Measurements from ENCODE around the gene PIP5K1A.
"Not testable (repeated sequence)": the region's sequence is repeated elsewhere in the genome, so short reads cannot be mapped to it uniquely, and the experiment has no call there.

PIP5K1A gene

GRCh38 chr1:151193856-151194255 lies 4.5 kb upstream of the PIP5K1A start:
- no peak for DNase-seq

DNA sequence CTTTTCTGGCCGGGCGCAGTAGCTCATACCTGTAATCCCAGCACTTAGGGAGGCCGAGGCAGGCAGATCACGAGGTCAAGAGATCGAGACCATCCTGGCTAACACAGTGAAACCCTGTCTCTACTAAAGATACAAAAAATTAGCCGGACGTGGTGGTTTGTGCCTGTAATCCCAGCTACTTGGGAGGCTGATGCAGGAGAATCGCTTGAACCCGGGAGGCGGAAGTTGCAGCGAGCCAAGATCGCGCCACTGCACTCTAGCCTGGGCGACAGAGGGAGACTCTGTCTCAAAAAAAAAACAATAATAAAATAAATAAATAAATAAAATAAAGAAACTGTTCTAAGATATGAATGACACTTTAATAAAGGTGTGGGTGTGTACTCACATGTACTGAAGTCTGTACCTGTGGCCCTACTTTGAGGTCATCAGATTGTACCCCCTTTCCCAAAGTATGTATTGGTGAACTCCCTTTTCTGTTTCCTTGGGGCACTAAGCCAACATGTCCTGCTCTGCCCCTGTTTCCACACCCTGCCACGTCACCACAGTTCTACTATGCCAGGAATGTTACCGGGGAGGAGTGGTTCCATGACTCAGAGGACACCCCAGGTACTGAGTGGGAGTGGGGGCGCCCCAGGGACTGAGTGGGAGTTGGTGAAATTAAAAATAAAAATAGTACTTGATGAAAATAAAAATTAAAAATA lies 3.3 kb upstream of the PIP5K1A start:
- DNase-seq = not testable (repeated sequence)

GRCh38 chr1:151196292-151196800 lies 2.0 kb upstream of the PIP5K1A start:
- DNase-seq = peak; percentile 74

DNA sequence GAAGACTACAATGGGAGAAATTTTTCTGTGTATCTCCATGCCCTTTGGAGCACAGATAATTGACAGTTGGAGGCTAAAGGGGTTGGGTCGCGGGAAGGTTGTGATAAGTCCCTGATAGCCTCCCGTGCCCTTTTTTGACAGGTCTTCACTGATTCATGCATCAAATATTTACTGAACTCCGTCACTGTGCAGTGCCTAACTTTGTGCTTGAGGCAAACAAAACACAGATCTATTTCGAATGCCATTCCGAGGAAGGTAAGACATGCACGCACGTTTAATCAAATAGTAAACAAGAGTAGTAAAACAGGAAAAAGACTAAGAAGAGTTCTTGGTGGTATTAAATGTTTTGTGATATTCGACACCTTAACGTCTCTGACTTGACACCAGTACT lies 494 bp upstream of the PIP5K1A start:
- no peak for DNase-seq

- DNase-seq = peak; percentile 14
Observed at GRCh38 chr1:151199873-151200581, 1.7 kb downstream of the PIP5K1A start.

DNA sequence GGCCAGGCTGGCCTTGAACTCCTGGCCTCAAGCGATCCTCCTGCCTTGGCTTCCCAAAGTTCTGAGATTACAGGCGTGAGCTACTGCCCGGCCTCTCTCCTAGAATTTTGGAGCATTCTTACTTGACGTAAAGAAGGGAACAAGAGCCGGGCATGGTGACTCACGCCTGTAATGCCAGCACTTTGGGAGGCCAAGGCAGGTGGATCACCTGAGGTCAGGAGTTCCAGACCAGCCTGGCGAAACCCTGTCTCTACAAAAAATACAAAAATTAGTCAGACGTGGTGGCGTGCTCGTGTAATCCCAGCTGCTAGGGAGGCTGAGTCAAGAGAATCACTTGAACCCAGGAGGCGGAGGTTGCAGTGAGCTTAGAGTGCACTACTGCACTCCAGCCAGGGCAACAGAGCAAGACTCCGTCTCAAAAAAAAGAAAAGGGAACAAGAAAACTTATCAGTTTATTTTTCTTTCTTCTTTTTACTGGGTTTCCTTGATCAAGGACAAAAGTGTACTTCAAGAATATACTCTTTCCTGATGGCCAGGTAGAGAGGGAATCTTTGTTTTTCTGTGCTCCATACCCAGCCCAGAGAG lies 7.1 kb downstream of the PIP5K1A start:
- DNase-seq = not testable (repeated sequence)

- no peak for DNase-seq
Observed at GRCh38 chr1:151210830-151211229, 12.5 kb downstream of the PIP5K1A start.

DNA sequence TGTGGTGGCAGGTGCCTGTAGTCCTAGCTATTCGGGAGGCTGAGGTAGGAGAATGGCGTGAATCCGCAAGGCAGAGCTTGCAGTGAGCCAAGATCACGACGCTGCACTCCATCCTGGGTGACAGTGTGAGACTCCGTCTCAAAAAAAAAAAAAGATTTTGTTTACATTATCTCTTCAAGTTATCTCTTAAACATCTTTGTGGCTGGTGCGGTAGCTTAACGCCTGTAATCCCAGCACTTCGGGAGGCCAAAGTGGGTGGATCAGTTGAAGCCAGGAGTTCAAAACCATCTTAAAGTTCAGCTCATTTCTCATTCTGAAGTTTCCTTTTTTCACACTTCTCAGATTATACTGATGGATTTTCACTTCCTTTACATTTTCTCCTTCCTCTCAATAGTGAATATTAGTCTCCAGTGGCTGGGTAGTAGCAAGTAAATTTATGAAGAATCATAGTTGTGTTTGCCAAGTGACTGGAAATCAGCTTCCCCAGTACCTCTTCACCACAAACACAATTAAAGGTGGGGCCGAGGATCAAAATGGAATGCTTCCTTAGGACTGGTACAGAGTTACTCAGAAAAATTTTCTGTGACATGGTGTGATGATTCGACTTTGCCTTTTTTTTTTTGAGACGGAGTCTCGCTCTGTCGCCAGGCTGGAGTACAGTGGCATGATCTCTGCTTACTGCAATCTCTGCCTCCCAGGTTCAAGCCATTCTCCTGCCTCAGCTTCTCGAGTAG lies 13.8 kb downstream of the PIP5K1A start:
- DNase-seq = peak; percentile 5

GRCh38 chr1:151213560-151213959 lies 15.2 kb downstream of the PIP5K1A start:
- DNase-seq = no peak

DNA sequence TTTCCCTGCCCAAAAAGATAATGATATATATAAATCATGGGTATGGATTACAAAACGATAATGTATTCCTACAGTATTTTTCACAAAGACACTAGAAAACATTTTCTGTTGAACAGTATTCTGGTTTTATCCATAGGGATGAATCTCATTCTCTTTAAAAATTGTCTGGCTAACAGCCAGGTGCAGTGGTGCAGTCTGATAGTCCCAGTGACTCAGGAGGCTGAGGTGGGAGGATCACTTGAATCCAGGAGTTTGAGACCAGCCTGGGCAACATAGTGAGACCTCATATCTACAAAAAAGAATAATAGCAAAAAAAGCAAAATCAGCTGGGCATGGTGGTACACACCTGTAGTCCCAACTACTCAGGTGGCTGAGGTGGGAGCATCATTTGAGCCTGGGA lies 23.3 kb downstream of the PIP5K1A start:
- DNase-seq = no peak

GRCh38 chr1:151222130-151222529 lies 23.8 kb downstream of the PIP5K1A start:
- no peak for DNase-seq

- DNase-seq = no peak
Observed at GRCh38 chr1:151235235-151235634, 36.9 kb downstream of the PIP5K1A start.

DNA sequence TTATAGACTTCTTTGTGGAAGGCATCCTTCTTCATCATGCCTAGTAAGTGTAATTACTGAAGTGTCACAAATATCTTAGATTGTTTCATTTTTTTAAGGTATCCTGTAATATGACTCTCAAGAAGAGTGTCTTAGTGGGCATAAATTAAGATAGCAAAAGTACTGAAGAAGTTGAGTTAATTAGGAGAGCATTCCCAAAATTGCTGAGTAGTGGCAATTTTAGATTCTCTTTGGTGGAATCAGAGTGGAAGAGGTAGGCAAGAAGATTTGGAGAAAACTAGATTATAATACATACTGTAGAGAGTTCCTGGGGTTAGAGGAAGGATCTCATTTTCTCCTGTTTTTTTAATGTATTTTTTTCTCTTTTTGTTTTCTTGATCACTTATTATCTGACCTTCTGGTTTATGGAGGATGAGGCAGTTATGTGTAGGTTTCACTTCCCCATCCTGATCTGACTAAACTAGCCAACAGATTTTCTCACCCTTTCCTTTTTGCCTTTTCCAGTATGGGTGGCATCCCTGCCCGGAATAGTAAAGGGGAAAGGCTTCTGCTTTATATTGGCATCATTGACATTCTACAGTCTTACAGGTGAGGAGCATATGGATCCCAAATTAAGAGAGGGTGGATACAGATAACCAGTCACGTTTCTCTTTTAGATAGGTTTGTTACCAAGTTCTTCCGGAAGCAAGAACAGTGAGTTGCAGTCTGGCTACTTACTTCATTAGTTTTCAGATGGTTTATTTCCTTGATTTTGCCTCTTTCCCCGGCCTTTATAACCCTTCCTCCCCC lies 39.5 kb downstream of the PIP5K1A start:
- no peak for DNase-seq

GRCh38 chr1:151238467-151238739 lies 40.1 kb downstream of the PIP5K1A start:
- no peak for DNase-seq

DNA sequence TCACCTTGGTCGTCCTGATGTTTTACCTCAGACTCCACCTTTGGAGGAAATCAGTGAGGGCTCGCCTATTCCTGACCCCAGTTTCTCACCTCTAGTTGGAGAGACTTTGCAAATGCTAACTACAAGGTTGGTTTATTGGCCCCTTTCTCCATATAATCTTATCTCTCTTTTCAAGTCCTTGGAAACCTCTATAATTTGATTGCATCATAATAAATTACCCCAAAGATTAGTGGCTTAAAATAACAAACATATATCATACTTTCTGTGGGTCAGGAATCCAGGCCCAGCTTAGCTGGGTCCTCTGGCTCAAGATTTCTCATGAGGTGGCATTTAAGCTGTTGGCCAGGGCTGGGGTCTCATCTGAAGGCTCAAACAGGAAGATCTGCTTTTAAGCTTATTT lies 44.1 kb downstream of the PIP5K1A start:
- DNase-seq = no peak

DNA sequence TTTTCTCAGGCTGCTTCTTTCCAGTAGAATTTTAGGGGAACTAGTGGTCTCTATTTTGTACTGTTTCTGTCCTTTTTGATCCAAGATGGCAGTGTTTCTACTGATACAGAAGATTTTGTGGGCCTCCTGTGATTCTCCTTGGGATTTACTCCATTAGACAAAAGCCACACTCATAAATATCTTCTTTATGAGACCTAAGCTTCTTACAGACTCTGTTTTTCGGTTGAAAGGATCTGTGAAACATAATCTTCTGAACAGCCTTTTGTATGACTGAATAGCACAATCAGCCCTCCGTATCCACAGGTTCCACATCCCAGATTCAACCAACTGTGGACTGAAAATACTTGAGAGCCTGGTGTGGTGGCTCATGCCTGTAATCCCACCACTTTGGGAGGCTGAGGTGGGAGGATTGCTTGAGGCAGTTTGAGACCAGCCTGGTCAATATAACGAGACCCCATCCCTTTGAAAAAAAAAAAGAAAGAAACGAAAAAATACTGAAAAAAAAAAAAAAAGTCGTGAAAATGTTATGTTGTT lies 45.4 kb downstream of the PIP5K1A start:
- DNase-seq = no peak

- no peak for DNase-seq
Observed at GRCh38 chr1:151246786-151247185, 48.4 kb downstream of the PIP5K1A start.

DNA sequence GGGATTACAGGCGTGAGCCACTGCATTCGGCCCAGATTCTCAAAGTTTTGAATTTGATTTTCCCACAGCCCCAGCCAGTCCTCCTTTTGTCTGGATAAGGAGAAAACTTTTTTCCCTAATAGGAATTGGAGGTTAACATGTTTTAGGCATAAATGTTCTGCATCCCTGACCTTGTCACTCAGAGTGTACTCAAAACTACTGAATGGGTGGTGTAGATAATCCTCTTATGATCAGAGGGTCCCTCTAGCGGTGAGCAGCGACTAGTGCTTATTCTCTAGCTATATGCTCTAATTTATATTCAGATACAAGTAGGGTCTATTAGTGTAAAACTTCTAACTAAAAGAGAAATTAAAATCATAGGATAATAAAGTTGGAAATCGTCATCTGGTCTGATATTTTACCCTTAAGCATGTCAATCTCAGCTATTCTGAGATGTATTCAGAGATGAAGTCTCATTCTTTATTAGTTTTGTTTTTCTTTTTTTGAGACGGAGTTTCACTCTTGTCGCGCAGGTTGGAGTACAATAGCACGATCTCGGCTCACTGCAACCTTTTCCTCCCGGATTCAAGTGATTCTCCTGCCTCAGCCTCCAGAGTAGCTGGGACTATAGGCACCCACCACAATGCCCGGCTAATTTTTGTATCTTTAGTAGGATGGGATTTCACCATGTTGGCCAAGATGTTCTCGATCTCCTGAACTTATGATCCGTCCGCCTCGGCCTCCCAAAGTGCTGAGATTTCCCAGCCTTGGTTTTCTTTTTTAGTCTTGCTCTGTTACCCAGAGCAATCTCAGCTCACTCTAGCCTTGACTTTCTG lies 53.5 kb downstream of the PIP5K1A start:
- DNase-seq = peak; percentile 81

DNA sequence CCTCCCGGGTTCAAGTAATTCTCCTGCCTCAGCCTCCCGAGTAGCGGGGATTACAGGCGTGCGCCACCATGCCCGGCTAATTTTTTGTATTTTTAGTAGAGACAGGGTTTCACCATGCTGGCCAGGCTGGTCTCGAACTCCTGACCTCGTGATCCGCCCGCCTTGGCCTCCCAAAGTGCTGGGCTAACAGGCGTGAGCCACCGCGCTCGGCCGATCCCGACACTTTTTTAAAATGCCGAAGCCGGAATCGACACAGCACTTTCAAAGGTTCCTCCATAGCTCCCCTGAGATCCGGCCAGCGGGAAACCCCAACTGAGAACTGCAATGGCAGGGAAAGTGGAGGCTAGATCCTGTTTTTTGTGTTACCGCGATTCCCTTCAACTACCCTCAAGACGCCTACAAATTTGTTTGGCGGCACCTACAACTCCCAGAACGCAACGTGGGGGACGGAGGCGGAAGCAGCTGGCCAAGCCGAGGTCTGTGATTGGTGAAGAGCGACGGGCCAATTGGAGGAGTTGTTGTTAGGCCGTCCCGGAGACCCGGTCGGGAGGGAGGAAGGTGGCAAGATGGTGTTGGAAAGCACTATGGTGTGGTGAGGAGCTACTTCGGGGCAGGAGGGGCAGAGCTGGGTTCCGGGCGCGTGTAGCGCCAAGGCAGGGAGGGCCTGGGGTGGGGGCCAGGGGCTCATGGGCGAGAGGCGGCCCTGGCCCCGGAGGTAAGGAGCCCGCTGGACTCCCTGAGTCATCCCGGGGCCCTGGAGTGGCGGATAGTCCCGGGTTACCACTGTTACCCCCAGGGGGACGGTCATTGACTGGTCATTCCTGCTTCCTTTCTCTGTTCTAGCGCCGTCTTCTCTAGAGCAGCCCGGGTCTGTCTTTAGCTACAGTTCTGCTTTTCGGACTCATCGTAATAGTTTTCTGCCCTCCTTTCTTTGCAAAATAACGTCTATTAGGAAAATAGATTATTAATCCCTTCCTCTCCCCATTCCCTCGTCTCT lies 56.2 kb downstream of the PIP5K1A start, which contains the start of gene PSMD4:
TSS of gene PSMD4 (plus strand) at position 518 of the 997 bp plus-strand sequence. CDS start at position 567, 49 bp downstream.
- DNase-seq = peak; percentile 97

GRCh38 chr1:151255381-151255780 lies 57.0 kb downstream of the PIP5K1A start:
- DNase-seq = peak; percentile 10

Data from CD4-positive, alpha-beta T cell treated with Interleukin-10 for 1 hour (primary cell).